Common myeloid progenitor, CD34-positive (primary cell): ENCODE measurements around the gene PID1.

Source experiments
- CTCF ChIA-PET: fragments of 350-600 bp; sonication (Branson Sonifier 250); formaldehyde crosslinking; loops from one replicate; lab custom pipeline; 2021; ENCODE audit warnings: antibody characterized with exemption; lab: Charles Lee
- POLR2A ChIA-PET: fragments of 350-600 bp; sonication (Branson Sonifier 250); formaldehyde crosslinking; loops from one replicate; lab custom pipeline; 2021; ENCODE audit warnings: antibody characterized with exemption; lab: Charles Lee
- DNase-seq, 3 donors: peaks; one replicate each; pipeline versions ENCODE4 v3.0.0 to v3.0.0-alpha.2; 2013
- H3K27ac ChIP-seq, 2 experiments: 1 replicate in 1 of 2; 2 replicates in 1 of 2; pipeline ENCODE4 v1.7.0; 2013; ENCODE audit warnings: inconsistent platforms in 2 of 2, low read length in 2 of 2, mild to moderate bottlenecking in 2 of 2, low read depth in 1 of 2, moderate library complexity in 1 of 2; ENCODE audit not compliant: severe bottlenecking in 2 of 2, insufficient read depth in 1 of 2, poor library complexity in 1 of 2
- H3K27me3 ChIP-seq, 5 experiments: replicated peaks in 2 of 5; 1 replicate in 3 of 5; 2 replicates in 2 of 5; pipeline versions ENCODE4 v1.6.1 to v1.7.0; 2013; ENCODE audit warnings: low read length in 4 of 5, mild to moderate bottlenecking in 2 of 5, moderate library complexity in 2 of 5, inconsistent platforms in 1 of 5; ENCODE audit not compliant: insufficient read depth in 5 of 5, control insufficient read depth in 4 of 5
- H3K36me3 ChIP-seq, 4 experiments: 1 replicate in 2 of 4; 2 replicates in 2 of 4; pipeline versions ENCODE4 v1.6.1 to v1.7.0; 2013; ENCODE audit warnings: low read length in 3 of 4, control low read depth in 1 of 4, mild to moderate bottlenecking in 1 of 4; ENCODE audit not compliant: control insufficient read depth in 4 of 4, insufficient read depth in 4 of 4
- H3K4me1 ChIP-seq, 4 experiments: 1 replicate in 3 of 4; 2 replicates in 1 of 4; pipeline versions ENCODE4 v1.6.1 to v1.7.1; 2013; ENCODE audit warnings: low read length in 3 of 4, mild to moderate bottlenecking in 3 of 4, control low read depth in 1 of 4, inconsistent platforms in 1 of 4, moderate library complexity in 1 of 4; ENCODE audit not compliant: control insufficient read depth in 4 of 4, insufficient read depth in 4 of 4; ENCODE audit errors: control extremely low read depth in 1 of 4
- H3K4me3 ChIP-seq, 7 experiments: 1 replicate in 4 of 7; 2 replicates in 3 of 7; pipeline versions ENCODE4 v1.5.1 to v1.7.0; 2013; ENCODE audit warnings: mild to moderate bottlenecking in 7 of 7, low read length in 6 of 7, moderate library complexity in 6 of 7, inconsistent platforms in 2 of 7, low read depth in 2 of 7, control low read depth in 1 of 7; ENCODE audit not compliant: insufficient read depth in 4 of 7, control insufficient read depth in 1 of 7; ENCODE audit errors: extremely low read depth in 1 of 7
- H3K9me3 ChIP-seq, 5 experiments: 1 replicate in 4 of 5; 2 replicates in 1 of 5; pipeline versions ENCODE4 v1.6.1 to v1.7.1; 2013; ENCODE audit warnings: low read length in 4 of 5, mild to moderate bottlenecking in 2 of 5, inconsistent platforms in 1 of 5, low read depth in 1 of 5, moderate library complexity in 1 of 5; ENCODE audit not compliant: control insufficient read depth in 4 of 5, insufficient read depth in 2 of 5; ENCODE audit errors: control extremely low read depth in 1 of 5
- WGBS: methylation state at CpG from one replicate; pipeline ENCODE4 v1.1.5; 2013; ENCODE audit not compliant: insufficient coverage; 5-methylcytosine and 5-hydroxymethylcytosine counted together

The PID1 gene

DNA sequence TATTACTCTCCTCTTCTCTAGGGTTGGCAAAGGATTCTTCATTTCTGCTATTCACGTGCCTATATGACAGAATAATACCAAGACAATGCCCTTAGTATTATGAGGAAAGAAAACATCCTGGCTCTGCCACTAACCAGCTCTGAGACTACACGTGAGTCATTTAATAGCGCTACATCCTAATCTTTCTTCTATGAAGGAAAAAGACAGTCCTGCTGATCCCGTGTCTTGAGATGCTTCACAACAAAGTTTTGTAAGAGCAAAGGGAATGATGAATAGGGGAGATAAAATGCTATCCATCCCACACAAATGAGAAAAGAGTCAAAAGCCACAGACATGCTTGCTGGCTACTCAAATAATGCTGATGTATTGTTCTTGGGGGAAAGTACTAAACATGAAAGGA lies 152.8 kb downstream of the PID1 start:
- H3K27me3 ChIP-seq, result no peaks in the 10 kb centered on the region
- DNase-seq, result no peak
- 67% methylated on average over 1 of the region's 4 CpGs for WGBS
- CTCF ChIA-PET, result no interaction called here
- H3K4me1 ChIP-seq, result no peaks in the 10 kb centered on the region
- no peaks in the 10 kb centered on the region for H3K9me3 ChIP-seq
- no peaks in the 10 kb centered on the region for H3K36me3 ChIP-seq
- no peak overlapping the region for H3K4me3 ChIP-seq
- no peak overlapping the region for H3K27ac ChIP-seq
- POLR2A ChIA-PET, result no interaction called here

DNA sequence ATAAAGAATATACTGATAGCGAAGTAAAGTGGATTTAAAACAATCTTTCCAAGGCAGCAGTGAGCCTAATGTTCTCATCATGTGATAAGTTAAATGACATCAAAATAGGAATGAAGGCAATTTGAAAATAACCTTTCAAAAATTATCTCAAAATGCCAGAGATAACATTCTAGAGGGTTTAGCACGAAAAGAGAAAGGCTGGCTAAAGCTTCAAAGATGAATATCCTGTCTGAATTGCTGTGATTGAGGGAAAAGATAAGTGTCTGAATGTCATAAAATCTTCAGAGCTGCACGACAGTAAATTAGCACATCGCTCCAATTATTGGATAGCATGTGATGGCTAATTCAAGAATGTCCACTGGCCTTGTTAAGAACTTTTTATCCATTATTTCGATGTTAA lies 159.3 kb downstream of the PID1 start:
- H3K36me3 ChIP-seq, result no peaks in the 10 kb centered on the region
- H3K4me3 ChIP-seq, result no peak overlapping the region
- POLR2A ChIA-PET, result no interaction called here
- no peaks in the 10 kb centered on the region for H3K27me3 ChIP-seq
- DNase-seq, result no peak
- H3K9me3 ChIP-seq, result no peaks in the 10 kb centered on the region
- no peak overlapping the region for H3K27ac ChIP-seq
- CTCF ChIA-PET, result no interaction called here
- no peaks in the 10 kb centered on the region for H3K4me1 ChIP-seq
- WGBS, result 83% methylated on average over 3 of the region's 5 CpGs

DNA sequence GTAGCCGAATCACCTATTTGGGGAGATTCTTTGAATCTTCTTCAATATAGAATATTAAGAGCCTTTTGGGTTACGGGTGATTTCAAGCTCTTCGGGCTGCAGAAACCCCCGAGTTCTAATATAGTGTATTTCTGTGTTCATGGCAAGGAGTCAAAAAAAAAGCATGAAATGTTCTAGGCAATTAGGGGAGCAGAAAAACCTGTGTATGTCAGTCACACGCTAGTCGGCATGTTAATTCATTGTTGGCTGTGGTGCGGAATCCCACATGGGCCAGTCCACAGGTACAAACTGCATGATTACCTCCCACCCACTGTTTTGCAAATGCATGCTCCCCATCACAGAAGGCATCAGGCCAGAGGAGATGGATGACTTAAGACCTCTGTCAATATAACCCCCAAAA lies 161.9 kb downstream of the PID1 start:
- Histone ChIP-seq H3K27ac (no peak overlapping the region), H3K4me1 (no peaks in the 10 kb centered on the region), H3K36me3 (no peaks in the 10 kb centered on the region), H3K9me3 (no peaks in the 10 kb centered on the region), H3K4me3 (no peak overlapping the region), H3K27me3 (no peaks in the 10 kb centered on the region)
- ChIA-PET POLR2A (no interaction called here), CTCF (interaction anchor here (1.0 kb wide), 1 partner anchor 24 kb away, joined by 3 read pairs; no protein-coding TSS in a partner anchor)
- WGBS, result 100% methylated on average over 3 of the region's 7 CpGs
- no peak for DNase-seq

DNA sequence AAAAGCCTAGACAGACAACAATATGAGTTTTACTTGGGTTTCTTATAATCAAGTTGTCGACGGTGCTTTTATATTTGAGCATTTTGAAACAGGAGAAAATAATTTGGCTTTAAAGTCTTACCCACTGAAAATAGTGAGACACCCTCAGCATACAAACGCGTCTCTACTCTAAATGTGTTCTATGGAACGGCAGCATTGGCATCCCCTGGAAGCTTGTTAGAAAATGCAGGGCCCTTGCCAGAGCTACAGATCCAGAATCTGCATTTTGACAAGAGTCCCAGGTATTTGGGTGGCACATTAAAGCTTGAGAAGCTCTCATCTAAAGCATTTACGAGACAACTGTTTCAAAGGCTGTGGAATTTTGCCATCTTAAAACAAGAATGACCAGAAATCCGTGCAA lies 163.5 kb downstream of the PID1 start:
- Histone ChIP-seq H3K4me3 (no peak overlapping the region), H3K27me3 (no peaks in the 10 kb centered on the region), H3K36me3 (no peaks in the 10 kb centered on the region), H3K4me1 (no peaks in the 10 kb centered on the region), H3K27ac (no peak overlapping the region), H3K9me3 (no peaks in the 10 kb centered on the region)
- POLR2A ChIA-PET, result no interaction called here
- CTCF ChIA-PET, result no interaction called here
- WGBS, result 98% methylated on average over 4 of the region's 7 CpGs
- DNase-seq, result no peak

DNA sequence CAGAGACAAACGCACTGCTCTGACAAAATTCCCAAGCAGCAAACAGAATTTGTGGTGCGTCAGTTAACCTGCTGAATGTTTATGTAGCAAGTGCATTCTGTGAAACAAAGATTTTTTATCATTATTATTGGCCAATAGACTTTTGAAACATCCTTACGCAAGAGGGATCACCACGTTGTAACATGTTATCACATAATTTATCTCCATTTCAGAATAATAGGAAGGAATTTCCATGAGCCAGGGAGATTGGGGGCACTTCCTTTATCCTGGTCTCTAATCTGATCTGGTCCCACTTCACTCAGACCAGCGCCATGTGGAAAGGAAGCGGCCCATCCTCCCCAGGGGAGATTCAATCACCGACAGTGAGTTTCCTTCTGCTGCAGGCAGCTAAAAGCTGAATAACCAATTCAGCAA lies 166.1 kb downstream of the PID1 start:
- Histone ChIP-seq H3K4me3 (no peak overlapping the region), H3K9me3 (no peaks in the 10 kb centered on the region), H3K4me1 (no peaks in the 10 kb centered on the region), H3K27ac (no peak overlapping the region), H3K36me3 (no peaks in the 10 kb centered on the region), H3K27me3 (no peaks in the 10 kb centered on the region)
- no peak for DNase-seq
- ChIA-PET POLR2A (no interaction called here), CTCF (no interaction called here)
- 10% methylated on average over 3 of the region's 7 CpGs for WGBS

DNA sequence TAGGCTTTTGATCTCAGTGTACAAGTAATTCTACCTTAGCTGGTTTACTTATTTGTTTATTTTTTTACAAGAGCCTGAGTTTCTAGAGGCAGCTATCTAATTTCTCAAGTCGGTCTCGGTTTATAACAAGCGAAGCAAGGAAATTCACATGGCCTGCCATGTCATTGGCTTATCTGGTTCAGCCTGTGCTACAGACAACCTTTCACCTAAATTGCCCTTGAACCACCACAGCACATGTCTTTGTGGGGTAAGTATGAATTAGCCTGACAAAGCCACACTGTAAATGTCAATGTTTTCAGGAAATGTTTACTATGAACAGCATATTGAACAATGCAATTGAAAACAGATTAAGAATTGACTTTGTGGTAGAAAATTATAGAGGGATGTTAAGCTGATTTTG lies 167.1 kb downstream of the PID1 start:
- CTCF ChIA-PET, result no interaction called here
- POLR2A ChIA-PET, result no interaction called here
- no peaks in the 10 kb centered on the region for H3K36me3 ChIP-seq
- no peak for DNase-seq
- no peak overlapping the region for H3K27ac ChIP-seq
- H3K9me3 ChIP-seq, result no peaks in the 10 kb centered on the region
- no CpG with 5 or more reads among the region's 3 CpGs for WGBS
- no peaks in the 10 kb centered on the region for H3K27me3 ChIP-seq
- H3K4me3 ChIP-seq, result no peak overlapping the region
- no peaks in the 10 kb centered on the region for H3K4me1 ChIP-seq

DNA sequence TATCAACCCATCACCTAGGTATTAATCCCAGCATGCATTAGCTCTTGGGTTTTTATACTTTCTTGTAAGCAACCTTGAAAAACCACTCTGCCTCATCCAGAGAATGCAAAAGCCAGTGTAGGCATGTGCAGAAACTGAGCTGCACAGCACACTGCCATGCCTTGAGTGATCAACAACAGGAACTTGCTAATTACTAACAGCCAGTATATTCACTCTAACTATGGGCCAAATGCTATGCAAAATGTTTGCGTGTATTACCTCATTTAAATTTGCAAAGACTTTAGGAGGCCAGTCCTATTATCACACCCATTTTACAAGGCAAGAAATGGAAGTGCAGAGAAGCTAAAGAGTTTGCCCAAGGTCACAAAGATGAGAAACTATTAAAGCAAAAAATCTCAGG lies 169.8 kb downstream of the PID1 start:
- WGBS, result no CpG with 5 or more reads among the region's 1 CpG
- H3K27me3 ChIP-seq, result no peaks in the 10 kb centered on the region
- CTCF ChIA-PET, result no interaction called here
- no peak overlapping the region for H3K4me3 ChIP-seq
- no peaks in the 10 kb centered on the region for H3K4me1 ChIP-seq
- H3K27ac ChIP-seq, result no peak overlapping the region
- H3K36me3 ChIP-seq, result no peaks in the 10 kb centered on the region
- no peaks in the 10 kb centered on the region for H3K9me3 ChIP-seq
- POLR2A ChIA-PET, result no interaction called here
- DNase-seq, result no peak
